GM18873 (cell line): ENCODE measurements around the gene ANKS1A.

Experiments used
- ATAC-seq: cut with Tn5 transposase; IDR thresholded peaks from one replicate; pipeline ENCODE4 v1.9.1; 2021; ENCODE audit warnings: mild to moderate bottlenecking, moderate library complexity, moderate number of reproducible peaks; ENCODE audit not compliant: unreplicated experiment, low FRiP score

ANKS1A gene

GRCh38 chr6:35034411-35035191, 145.5 kb downstream of the ANKS1A start:
- no peak for ATAC-seq

GRCh38 chr6:35035481-35036030, 146.5 kb downstream of the ANKS1A start:
- ATAC-seq = no peak

GRCh38 chr6:35036059-35036827, 147.2 kb downstream of the ANKS1A start:
- ATAC-seq = no peak

DNA sequence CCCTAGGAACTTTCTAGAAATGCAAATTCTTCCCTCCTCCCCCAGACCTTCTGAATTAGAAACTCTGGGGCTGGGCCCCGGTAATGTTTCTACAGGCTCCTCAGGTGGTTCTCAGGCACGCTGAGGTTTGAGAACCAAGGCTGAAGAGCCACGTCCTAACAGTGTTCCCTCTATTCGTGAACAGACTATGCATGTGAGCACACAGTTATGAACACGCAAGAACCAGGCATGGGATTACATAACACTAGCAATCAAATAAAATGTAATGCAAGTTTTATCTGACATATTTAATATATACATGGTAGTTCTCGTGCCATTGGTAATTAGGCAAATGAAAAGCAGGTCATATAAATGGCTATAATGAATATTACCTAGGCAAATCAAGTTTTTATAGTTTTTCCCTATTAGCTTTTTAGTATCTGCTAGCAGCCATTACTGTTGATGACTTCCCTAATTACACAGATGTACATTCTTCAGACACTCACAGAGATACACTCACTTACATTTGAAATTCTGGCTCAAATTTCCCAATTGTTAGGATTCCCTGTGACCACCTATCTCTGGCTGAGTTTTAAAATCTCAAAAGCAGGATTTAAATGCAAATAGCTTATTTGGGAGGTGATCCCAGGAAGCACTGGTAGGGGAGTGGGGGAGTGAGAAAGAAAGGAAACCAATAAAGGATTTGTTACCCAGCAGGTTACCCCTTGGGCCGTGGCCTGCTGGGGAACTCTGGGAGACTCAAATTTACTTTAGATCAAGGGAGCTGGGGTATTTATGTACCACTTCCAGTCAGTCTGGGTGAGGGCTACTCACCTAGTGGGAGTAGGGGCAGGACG, 148.0 kb downstream of the ANKS1A start:
- no peak for ATAC-seq

DNA sequence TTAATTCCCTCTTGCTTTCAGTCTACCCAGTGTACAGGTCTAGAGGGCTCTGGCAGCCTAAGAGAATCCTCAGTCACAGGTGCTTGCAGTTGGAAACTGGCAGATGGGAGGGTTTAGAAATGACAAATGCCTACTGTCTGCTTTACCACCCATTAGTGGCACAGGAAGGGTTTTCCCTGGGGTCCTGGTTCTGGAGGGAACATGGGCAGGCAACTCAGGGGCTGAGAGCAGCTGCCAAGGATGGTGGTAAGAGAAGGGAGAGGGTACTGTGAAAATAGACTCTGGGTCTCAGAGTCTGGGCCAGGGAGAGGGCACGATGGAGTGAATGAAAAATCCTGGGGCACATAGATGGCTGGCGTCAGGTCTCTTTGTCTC, 148.6 kb downstream of the ANKS1A start:
- no peak for ATAC-seq

DNA sequence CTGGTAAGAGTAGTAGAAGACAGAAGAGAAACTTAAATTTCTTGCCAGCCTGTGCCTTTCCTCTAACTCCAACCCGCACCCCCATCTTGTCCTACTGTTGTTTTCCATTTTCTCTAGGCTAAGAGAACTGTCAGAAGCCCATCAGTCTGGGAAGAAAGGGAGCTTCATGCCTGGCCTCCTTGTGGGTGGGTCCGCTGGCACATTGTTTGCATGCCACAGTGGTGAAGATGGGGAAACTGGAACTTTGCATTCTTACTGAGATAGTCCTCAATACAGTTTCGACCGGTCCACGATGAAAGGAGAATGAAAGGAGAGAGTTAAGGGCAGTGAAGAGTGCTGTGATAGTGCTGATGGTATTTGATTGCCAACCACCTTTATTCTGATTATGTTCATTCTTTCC, 149.0 kb downstream of the ANKS1A start:
- no peak for ATAC-seq

DNA sequence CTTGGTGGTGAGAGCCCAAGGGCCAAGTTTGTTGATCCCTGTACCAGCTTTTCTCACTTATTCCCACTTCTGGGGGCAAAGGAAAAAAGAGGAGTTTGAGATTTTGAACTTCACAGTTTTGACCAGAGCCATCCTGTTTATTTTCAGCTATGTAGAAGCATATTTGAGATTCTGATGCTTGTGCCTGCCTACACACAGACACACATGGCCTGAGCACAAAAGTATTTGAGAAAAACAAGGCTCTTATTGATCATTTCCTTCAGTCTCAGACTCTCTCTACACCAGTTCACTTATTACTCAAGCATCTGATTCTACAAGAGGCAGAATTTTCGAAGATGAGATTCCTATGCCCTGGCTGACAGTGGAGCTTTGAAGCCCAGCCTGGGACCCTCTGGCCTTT, 151.3 kb downstream of the ANKS1A start:
- ATAC-seq = no peak

DNA sequence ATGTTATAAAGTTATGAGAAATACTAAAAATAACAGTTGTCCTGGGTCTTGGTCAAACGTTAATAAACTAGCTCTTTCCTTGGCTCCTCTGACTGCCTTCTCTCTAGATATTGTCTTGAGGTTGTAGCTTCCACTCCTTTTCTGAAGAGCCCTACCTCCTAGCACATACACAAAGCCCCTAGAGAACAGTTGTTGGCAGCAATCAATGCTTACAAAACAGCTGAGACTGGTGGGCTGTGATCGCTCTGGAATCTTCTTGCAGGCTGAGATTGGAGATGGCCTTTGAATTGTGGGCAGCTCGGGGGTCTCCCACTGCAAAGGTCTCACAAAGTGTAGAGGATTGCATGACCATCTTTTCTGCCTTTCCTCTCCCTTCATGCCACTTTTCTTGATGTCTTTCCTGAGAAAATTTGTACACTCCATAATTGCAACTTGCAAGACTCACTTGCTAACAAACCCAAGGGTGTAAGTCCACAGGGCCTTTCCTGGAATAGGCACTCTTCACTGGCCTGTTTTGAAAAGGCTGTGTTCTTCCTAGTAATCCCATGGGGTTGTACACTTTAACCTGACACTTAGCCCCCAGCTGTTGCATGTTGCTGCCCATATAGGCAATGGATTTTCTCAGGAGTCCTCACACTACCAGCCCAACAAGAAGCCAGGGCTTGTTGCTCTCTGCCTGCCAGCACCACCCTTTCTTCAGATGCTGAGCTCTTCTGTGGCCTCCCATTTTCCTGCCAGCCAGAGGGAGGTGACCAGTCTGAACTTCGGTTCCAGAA, 152.2 kb downstream of the ANKS1A start:
- no peak for ATAC-seq

- ATAC-seq = no peak
Observed at GRCh38 chr6:35042031-35042815, 153.2 kb downstream of the ANKS1A start.

DNA sequence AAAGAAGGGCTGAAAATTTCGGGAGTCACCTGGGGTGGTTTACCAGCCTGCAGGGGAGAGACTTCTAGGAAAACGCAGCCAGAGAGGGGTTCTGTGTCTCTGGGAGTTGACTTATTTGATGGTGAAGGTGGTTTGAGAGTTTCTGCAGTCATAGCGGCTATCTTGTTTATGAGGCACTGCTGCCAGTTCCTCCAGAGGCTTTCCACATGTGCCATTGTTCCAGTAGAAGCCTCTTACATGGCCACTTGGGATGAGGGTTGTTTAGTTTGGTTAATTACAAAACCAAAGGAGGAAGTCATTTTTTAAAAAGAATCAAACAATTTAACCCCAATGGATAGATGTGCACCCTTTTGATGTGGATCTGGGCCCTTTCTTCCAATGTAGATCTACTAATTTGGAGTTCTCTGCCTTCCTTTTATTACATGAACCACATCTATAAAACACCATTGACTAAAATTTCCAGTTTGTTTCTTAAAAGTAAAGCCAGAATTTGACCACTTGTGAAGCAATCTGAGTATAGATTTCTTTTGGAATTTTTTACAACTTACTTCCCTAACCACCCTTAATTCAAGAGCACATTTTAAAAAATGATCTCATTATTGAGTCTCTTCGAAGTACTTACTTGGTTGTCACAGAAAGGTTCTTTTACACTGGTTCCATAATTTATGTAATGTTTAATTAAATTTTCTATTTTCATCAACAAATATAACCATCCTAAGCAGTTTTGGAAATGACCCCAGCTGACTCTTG, 154.5 kb downstream of the ANKS1A start:
- ATAC-seq = no peak

GRCh38 chr6:35044145-35044745, 155.2 kb downstream of the ANKS1A start:
- ATAC-seq = no peak

GRCh38 chr6:35044761-35045421, 155.8 kb downstream of the ANKS1A start:
- ATAC-seq = no peak

DNA sequence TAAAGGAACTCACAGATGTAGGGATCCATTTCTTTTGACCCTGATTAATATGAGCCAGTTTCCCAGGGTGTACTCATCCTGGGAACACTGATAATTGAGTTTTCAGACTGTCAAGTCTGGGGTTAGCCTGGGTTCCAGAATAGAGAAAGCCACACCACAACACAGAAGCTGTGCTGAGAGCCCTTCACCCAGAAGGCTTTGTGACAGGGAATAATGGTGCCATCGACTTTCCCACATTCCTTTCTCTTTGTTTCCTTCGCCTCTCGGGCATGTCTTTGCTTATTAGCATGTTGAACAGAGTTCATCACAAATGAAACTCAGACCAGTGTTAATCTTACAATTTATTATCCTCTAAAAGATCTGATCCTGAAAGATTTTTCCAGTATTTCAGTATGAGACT, 157.0 kb downstream of the ANKS1A start:
- ATAC-seq = no peak

DNA sequence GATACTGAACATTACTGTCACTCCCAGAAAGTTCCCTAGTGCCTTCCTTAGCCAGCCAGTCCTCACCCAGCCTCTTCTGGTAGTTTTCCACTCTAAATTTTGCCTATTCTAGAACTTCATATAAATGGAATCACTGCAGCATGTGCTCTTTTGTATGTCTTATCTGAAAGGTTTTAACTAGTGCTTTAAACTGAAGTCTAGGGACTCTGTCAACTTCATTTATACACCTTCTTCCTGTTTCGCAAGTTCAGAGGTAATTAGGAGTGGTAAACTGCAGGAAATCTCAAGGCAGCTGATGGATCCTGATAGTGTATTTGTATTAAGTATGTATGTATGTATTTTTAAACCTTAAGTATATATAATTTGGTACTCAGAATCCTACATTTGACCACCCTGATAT, 157.8 kb downstream of the ANKS1A start:
- ATAC-seq = no peak

GRCh38 chr6:35047265-35048011, 158.4 kb downstream of the ANKS1A start:
- ATAC-seq = no peak

DNA sequence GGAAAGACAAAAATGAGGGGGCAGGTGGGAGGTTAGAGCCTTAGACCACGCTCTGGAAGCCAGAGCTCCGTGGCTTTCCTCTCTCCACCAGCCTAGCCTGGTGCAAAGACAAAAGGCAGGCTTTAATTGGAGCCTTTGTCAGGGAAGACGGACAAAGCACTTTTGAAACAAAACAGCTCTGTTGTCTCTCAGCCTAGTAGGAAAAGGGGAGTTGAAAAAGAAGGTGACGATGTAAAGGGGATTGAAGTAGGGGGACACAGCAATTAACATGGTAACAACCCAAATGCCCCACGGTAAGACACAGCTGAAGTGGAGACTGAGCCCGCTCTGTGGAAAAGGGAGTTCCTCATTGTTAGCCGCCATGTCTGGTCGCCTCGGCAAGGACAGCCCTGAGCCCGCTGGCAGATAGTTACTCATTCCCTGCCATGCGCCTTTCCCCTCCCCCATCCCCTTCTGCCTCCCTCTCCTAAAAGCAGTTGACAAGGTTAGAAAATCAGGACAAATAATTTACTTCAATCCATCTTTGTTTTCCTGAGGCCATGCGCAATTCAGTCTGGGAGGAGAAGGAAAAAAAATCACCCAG, 159.1 kb downstream of the ANKS1A start:
- no peak for ATAC-seq
